Mesenchymal stem cell (in vitro differentiated cells and primary cell): ENCODE results near the gene WNT9A.
A peak's percentile ranks its signal among the peaks of the same experiment; 100 is the strongest.

ENCODE experiments used
- DNase-seq: peaks from one replicate; pipeline ENCODE4 v3.0.0-alpha.2; 2013
- H2AFZ ChIP-seq: one replicate; pipeline ENCODE4 v1.6.1; 2013; ENCODE audit warnings: low read depth, mild to moderate bottlenecking, control low read depth, inconsistent platforms, low read length, moderate library complexity
- H2AK5ac ChIP-seq: 2 replicates; pipeline ENCODE4 v1.6.1; 2013; ENCODE audit warnings: low read length, moderate library complexity, mild to moderate bottlenecking, inconsistent platforms; ENCODE audit not compliant: severe bottlenecking
- H2BK120ac ChIP-seq: one replicate; pipeline ENCODE4 v1.6.1; 2013; ENCODE audit warnings: low read depth, mild to moderate bottlenecking, inconsistent platforms, low read length, moderate library complexity
- H2BK12ac ChIP-seq, 2 experiments: one replicate each; pipeline ENCODE4 v1.6.1; 2013; ENCODE audit warnings: inconsistent platforms in 2 of 2, low read length in 2 of 2, mild to moderate bottlenecking in 2 of 2, moderate library complexity in 2 of 2, control low read depth in 1 of 2
- H2BK15ac ChIP-seq: one replicate; pipeline ENCODE4 v1.6.1; 2013; ENCODE audit warnings: mild to moderate bottlenecking, low read depth, inconsistent platforms; ENCODE audit not compliant: poor library complexity, severe bottlenecking
- H2BK5ac ChIP-seq: 2 replicates; pipeline ENCODE4 v1.6.1; 2013; ENCODE audit warnings: low read depth, mild to moderate bottlenecking, low read length, control low read depth, inconsistent platforms; ENCODE audit not compliant: poor library complexity, severe bottlenecking
- H3K14ac ChIP-seq, 2 experiments: one replicate each; pipeline ENCODE4 v1.6.1; 2013; ENCODE audit warnings: inconsistent platforms in 2 of 2, low read length in 2 of 2, control low read depth in 1 of 2, mild to moderate bottlenecking in 1 of 2, moderate library complexity in 1 of 2
- H3K18ac ChIP-seq, 2 experiments: one replicate each; pipeline ENCODE4 v1.6.1; 2013; ENCODE audit warnings: inconsistent platforms in 2 of 2, low read length in 2 of 2, control low read depth in 1 of 2, low read depth in 1 of 2, mild to moderate bottlenecking in 1 of 2
- H3K23ac ChIP-seq, 2 experiments: one replicate each; pipeline ENCODE4 v1.6.1; 2013; ENCODE audit warnings: inconsistent platforms in 2 of 2, low read length in 2 of 2, mild to moderate bottlenecking in 2 of 2, moderate library complexity in 2 of 2, control low read depth in 1 of 2
- H3K27ac ChIP-seq: 2 replicates; pipeline ENCODE4 v1.5.1; 2013; ENCODE audit warnings: mild to moderate bottlenecking, moderate library complexity, low read length, control low read depth, inconsistent platforms; ENCODE audit not compliant: poor library complexity, severe bottlenecking
- H3K27me3 ChIP-seq, 2 experiments: 2 replicates each; pipeline versions ENCODE4 v1.6.1 to v1.7.0; 2013; ENCODE audit warnings: low read length in 2 of 2, mild to moderate bottlenecking in 2 of 2, moderate library complexity in 2 of 2, control low read depth in 1 of 2, inconsistent platforms in 1 of 2; ENCODE audit not compliant: control insufficient read depth in 1 of 2, insufficient read depth in 1 of 2
- H3K36me3 ChIP-seq, 2 experiments: 2 replicates each; pipeline versions ENCODE4 v1.6.1 to v1.7.0; 2013; ENCODE audit warnings: low read length in 2 of 2, control low read depth in 1 of 2, inconsistent platforms in 1 of 2, low read depth in 1 of 2, mild to moderate bottlenecking in 1 of 2; ENCODE audit not compliant: insufficient read depth in 2 of 2, control insufficient read depth in 1 of 2
- H3K4ac ChIP-seq, 2 experiments: one replicate each; pipeline ENCODE4 v1.6.1; 2013; ENCODE audit warnings: inconsistent platforms in 2 of 2, low read length in 2 of 2, mild to moderate bottlenecking in 2 of 2, moderate library complexity in 2 of 2, control low read depth in 1 of 2, low read depth in 1 of 2
- H3K4me1 ChIP-seq: 2 replicates; pipeline ENCODE4 v1.6.1; 2013; ENCODE audit warnings: low read depth, low read length, control low read depth; ENCODE audit not compliant: control insufficient read depth, insufficient read depth
- H3K4me2 ChIP-seq: 2 replicates; pipeline ENCODE4 v1.6.1; 2013; ENCODE audit warnings: low read length, mild to moderate bottlenecking, inconsistent platforms; ENCODE audit not compliant: poor library complexity, severe bottlenecking
- H3K4me3 ChIP-seq, 2 experiments: 2 replicates each; pipeline versions ENCODE4 v1.5.1 to v1.7.0; 2013; ENCODE audit warnings: low read length in 2 of 2, mild to moderate bottlenecking in 2 of 2, control low read depth in 1 of 2, low read depth in 1 of 2; ENCODE audit not compliant: insufficient read depth in 1 of 2
- H3K79me1 ChIP-seq: replicated peaks from 2 replicates; pipeline ENCODE4 v1.6.1; 2013; ENCODE audit warnings: mild to moderate bottlenecking, control low read depth, low read length, inconsistent platforms; ENCODE audit not compliant: poor library complexity, severe bottlenecking
- H3K9ac ChIP-seq: 2 replicates; pipeline ENCODE4 v1.7.0; 2013; ENCODE audit warnings: mild to moderate bottlenecking, low read length, moderate library complexity
- H3K9me3 ChIP-seq: 2 replicates; pipeline ENCODE4 v1.7.0; 2013; ENCODE audit warnings: mild to moderate bottlenecking, low read length; ENCODE audit not compliant: control insufficient read depth
- H4K8ac ChIP-seq: one replicate; pipeline ENCODE4 v1.6.1; 2013; ENCODE audit warnings: inconsistent platforms, mild to moderate bottlenecking, low read length, moderate library complexity
- H4K91ac ChIP-seq: one replicate; pipeline ENCODE4 v1.6.1; 2013; ENCODE audit warnings: mild to moderate bottlenecking, low read length, inconsistent platforms
- WGBS: methylation state at CpG from one replicate; pipeline ENCODE4 v1.1.7; 2013; ENCODE audit warnings: mixed read lengths; 5-methylcytosine and 5-hydroxymethylcytosine counted together

WNT9A gene

DNA sequence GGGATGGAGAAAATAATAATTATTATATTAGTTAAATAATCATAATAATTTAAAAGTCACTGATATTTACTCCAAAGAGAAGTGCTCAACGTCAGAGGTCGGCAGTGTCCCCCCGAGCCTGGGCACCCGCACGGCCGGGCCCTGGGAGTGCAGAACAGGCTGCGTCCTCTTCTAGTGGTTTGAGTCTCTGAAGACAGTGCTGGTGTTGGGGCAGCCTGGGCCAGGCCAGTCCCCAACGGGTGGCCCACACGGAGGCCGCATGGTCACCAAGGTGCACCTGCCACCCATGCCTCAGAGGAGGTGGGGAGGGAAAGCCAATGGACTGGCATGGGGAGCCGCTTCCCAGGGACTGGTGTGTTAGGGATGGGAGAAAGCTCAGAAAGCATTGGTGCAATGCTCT, 27.3 kb downstream of the WNT9A start:
- no peak overlapping the region for H2BK15ac ChIP-seq
- H4K8ac ChIP-seq, result no peak overlapping the region
- H3K9me3 ChIP-seq, result no peaks in the 10 kb centered on the region
- H2BK120ac ChIP-seq, result no peak overlapping the region
- H3K18ac ChIP-seq, result no peak overlapping the region
- H3K27ac ChIP-seq, result no peak overlapping the region
- H3K4ac ChIP-seq, result no peak overlapping the region
- peaks cover 8 to 54% of the 10 kb centered on the region in 2 experiments for H3K36me3 ChIP-seq
- no peak for DNase-seq
- no peak overlapping the region for H2BK5ac ChIP-seq
- peaks cover 6% of the 10 kb centered on the region for H3K79me1 ChIP-seq
- H3K27me3 ChIP-seq, result no peaks in the 10 kb centered on the region
- no peak overlapping the region for H4K91ac ChIP-seq
- no peak overlapping the region for H2AK5ac ChIP-seq
- H3K14ac ChIP-seq, result no peak overlapping the region
- H3K23ac ChIP-seq, result no peak overlapping the region
- no peak overlapping the region for H3K4me3 ChIP-seq
- no peak overlapping the region for H2BK12ac ChIP-seq
- no peak overlapping the region for H3K9ac ChIP-seq
- no peak overlapping the region for H2AFZ ChIP-seq
- 92% methylated on average over 11 of the region's 11 CpGs for WGBS
- peaks cover 36% of the 10 kb centered on the region for H3K4me1 ChIP-seq
- no peak overlapping the region for H3K4me2 ChIP-seq

DNA sequence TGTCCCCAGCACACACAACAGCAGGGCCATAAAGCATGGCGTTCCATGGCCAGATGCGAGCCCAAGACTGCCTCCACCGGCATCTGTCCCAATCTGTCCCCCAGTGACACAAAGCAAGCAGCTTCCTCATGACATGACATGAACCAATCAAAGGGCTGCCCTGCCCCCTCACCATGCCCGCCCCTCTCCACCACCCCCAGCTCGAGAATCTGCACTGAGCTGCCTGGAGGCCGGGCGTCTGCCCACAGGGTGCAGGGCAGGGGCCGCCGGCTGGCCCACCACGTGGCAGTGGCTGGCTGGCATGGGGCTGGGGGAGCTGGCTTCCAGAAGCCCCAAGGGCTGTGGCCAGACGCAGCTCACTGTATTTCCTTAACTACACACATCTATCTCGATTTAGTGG, 27.8 kb downstream of the WNT9A start:
- Histone ChIP-seq H3K27ac (no peak overlapping the region), H2BK15ac (no peak overlapping the region), H4K8ac (no peak overlapping the region), H2BK5ac (no peak overlapping the region), H3K4me1 (peaks cover 37% of the 10 kb centered on the region), H3K27me3 (no peaks in the 10 kb centered on the region), H3K14ac (peak overlapping the region in 1 of 2 experiments; percentile 26), H2AK5ac (no peak overlapping the region), H4K91ac (no peak overlapping the region), H3K4me2 (no peak overlapping the region), H3K79me1 (peaks cover 2% of the 10 kb centered on the region), H3K36me3 (peaks cover 8 to 49% of the 10 kb centered on the region in 2 experiments), H3K4me3 (no peak overlapping the region), H3K18ac (no peak overlapping the region), H2AFZ (no peak overlapping the region), H3K4ac (no peak overlapping the region), H3K23ac (no peak overlapping the region), H2BK120ac (no peak overlapping the region), H3K9ac (no peak overlapping the region), H2BK12ac (no peak overlapping the region), H3K9me3 (no peaks in the 10 kb centered on the region)
- 25% methylated on average over 8 of the region's 12 CpGs for WGBS
- DNase-seq, result no peak

DNA sequence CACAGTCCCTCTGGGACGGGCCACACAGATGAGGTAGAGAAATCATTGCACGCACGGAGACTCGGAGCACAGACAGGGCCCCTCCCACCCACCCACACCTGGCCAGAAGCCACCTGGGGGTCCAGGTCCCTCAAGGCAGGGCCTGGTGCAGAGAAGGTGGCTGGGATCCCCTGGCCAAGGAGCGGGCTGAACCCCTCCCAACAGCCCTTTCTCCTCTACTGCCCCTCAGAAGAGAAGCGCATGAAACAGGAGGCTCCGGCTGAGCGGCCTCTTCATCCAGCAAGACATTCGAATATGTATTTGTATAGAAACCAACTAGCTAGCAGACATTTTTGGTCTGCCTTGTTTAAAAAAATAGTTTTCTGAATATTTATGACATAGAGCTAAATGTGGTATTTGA, 29.0 kb downstream of the WNT9A start:
- no peak overlapping the region for H3K9ac ChIP-seq
- no peaks in the 10 kb centered on the region for H3K9me3 ChIP-seq
- H3K4me2 ChIP-seq, result no peak overlapping the region
- peaks cover 41% of the 10 kb centered on the region for H3K4me1 ChIP-seq
- 89% methylated on average over 6 of the region's 9 CpGs for WGBS
- no peak overlapping the region for H3K27ac ChIP-seq
- no peak overlapping the region for H3K18ac ChIP-seq
- no peak overlapping the region for H4K91ac ChIP-seq
- H2BK5ac ChIP-seq, result no peak overlapping the region
- H3K14ac ChIP-seq, result no peak overlapping the region
- H2AK5ac ChIP-seq, result no peak overlapping the region
- no peaks in the 10 kb centered on the region for H3K79me1 ChIP-seq
- H3K36me3 ChIP-seq, result peaks cover 8 to 38% of the 10 kb centered on the region in 2 experiments
- H2BK120ac ChIP-seq, result no peak overlapping the region
- no peak for DNase-seq
- H3K4ac ChIP-seq, result no peak overlapping the region
- no peak overlapping the region for H3K23ac ChIP-seq
- H2AFZ ChIP-seq, result no peak overlapping the region
- no peak overlapping the region for H3K4me3 ChIP-seq
- no peak overlapping the region for H2BK15ac ChIP-seq
- no peaks in the 10 kb centered on the region for H3K27me3 ChIP-seq
- H2BK12ac ChIP-seq, result no peak overlapping the region
- no peak overlapping the region for H4K8ac ChIP-seq

DNA sequence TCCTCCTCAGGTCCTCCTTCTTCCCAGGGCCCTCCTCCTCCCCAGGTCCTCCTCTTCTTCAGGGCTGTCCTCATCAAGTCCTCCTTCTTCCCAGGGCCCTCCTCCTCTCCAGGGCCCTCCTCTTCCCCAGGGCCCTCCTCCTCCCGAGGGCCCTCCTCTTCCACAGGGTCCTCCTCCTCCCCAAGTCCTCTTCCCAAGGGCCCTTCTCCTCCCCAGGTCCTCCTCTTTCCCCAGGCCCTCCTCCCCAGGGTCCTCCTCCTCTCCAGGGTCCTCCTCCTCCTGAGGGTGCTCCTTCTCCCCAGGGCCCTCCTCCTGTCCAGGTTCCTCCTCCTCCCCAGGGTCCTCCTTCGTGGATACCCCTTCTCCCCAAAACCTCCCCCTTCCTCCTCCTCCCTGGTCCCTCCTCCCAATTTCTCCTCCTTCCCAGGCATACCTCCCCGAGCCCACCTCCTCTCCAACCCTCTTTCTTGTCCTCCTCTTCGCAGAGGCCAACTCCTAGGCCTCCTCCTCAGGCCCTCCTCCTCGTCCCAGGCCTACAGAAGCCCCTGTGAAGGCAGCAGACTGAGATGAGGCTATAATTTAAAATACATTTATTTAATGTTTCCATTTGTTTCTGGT, 29.5 kb downstream of the WNT9A start:
- no peak overlapping the region for H2AK5ac ChIP-seq
- no peak overlapping the region for H2BK120ac ChIP-seq
- no peaks in the 10 kb centered on the region for H3K27me3 ChIP-seq
- H2BK15ac ChIP-seq, result no peak overlapping the region
- peaks cover 8 to 32% of the 10 kb centered on the region in 2 experiments for H3K36me3 ChIP-seq
- H3K14ac ChIP-seq, result no peak overlapping the region
- H2AFZ ChIP-seq, result no peak overlapping the region
- no peak overlapping the region for H4K91ac ChIP-seq
- H4K8ac ChIP-seq, result no peak overlapping the region
- no peak overlapping the region for H3K4me3 ChIP-seq
- no peak overlapping the region for H2BK5ac ChIP-seq
- H3K4ac ChIP-seq, result no peak overlapping the region
- 57% methylated on average over 3 of the region's 5 CpGs for WGBS
- H3K9me3 ChIP-seq, result no peaks in the 10 kb centered on the region
- peaks cover 45% of the 10 kb centered on the region for H3K4me1 ChIP-seq
- H3K23ac ChIP-seq, result no peak overlapping the region
- no peak overlapping the region for H3K18ac ChIP-seq
- DNase-seq, result no peak
- H3K27ac ChIP-seq, result no peak overlapping the region
- no peak overlapping the region for H2BK12ac ChIP-seq
- H3K79me1 ChIP-seq, result no peaks in the 10 kb centered on the region
- no peak overlapping the region for H3K4me2 ChIP-seq
- H3K9ac ChIP-seq, result no peak overlapping the region
